Activated T-helper 17 cell treated with anti-CD3 and anti-CD28 coated beads, Interleukin-2, amount 50 U/mL, for 72 hours (primary cell): ENCODE data around the gene GPT2. TPM values are rescaled to one million over a fixed set of nuclear protein-coding genes. Genes with fewer than 3 reads are reported as not detected.
A peak's percentile ranks its signal among the peaks of the same experiment; 100 is the strongest.

Experiments used
- ATAC-seq: fragments of 150-1000 bp; cut with Tn5 transposase; replicated peaks from 2 replicates; pipeline ENCODE4 v1.10.0; 2021; ENCODE audit warnings: mild to moderate bottlenecking, moderate library complexity
- H3K27ac Mint-ChIP-seq: one replicate; pipeline ENCODE4 v1.8.0; 2022; ENCODE audit warnings: mixed read lengths
- H3K27me3 Mint-ChIP-seq: one replicate; pipeline ENCODE4 v1.8.0; 2022; ENCODE audit warnings: mixed read lengths
- H3K36me3 Mint-ChIP-seq: one replicate; pipeline ENCODE4 v1.8.0; 2022; ENCODE audit warnings: low read depth, mild to moderate bottlenecking, mixed read lengths
- H3K4me1 Mint-ChIP-seq: one replicate; pipeline ENCODE4 v1.8.0; 2022; ENCODE audit warnings: mixed read lengths
- H3K4me3 Mint-ChIP-seq: one replicate; pipeline ENCODE4 v1.8.0; 2022; ENCODE audit warnings: mild to moderate bottlenecking, mixed read lengths
- H3K9me3 Mint-ChIP-seq: one replicate; pipeline ENCODE4 v1.8.0; 2022; ENCODE audit warnings: mixed read lengths
- total RNA-seq, 2 donors: library from RNA; stranded (reverse); gene quantifications; one replicate each; pipeline ENCODE4 v1.2.3, GENCODE V29; 2022

The GPT2 gene
- total RNA-seq, 2 donors from 2014 or later: 8.4 to 8.5 TPM

- H3K36me3 Mint-ChIP-seq: peaks cover 2% of the 10 kb centered on the region
- H3K9me3 Mint-ChIP-seq: no peaks in the 10 kb centered on the region
- ATAC-seq: no peak
- H3K4me1 Mint-ChIP-seq: peaks cover 16% of the 10 kb centered on the region
- H3K4me3 Mint-ChIP-seq: no peak overlapping the region
- H3K27ac Mint-ChIP-seq: no peak overlapping the region
- no peaks in the 10 kb centered on the region for H3K27me3 Mint-ChIP-seq
Observed at GRCh38 chr16:46916980-46917379, 32.8 kb downstream of the GPT2 start.

GRCh38 chr16:46918400-46918799, 34.2 kb downstream of the GPT2 start:
- H3K9me3 Mint-ChIP-seq: no peaks in the 10 kb centered on the region
- peaks cover 16% of the 10 kb centered on the region for H3K4me1 Mint-ChIP-seq
- H3K4me3 Mint-ChIP-seq: no peak overlapping the region
- H3K27ac Mint-ChIP-seq: no peak overlapping the region
- ATAC-seq: no peak
- no peaks in the 10 kb centered on the region for H3K27me3 Mint-ChIP-seq
- peaks cover 15% of the 10 kb centered on the region for H3K36me3 Mint-ChIP-seq

- Mint-ChIP-seq H3K27me3 (no peaks in the 10 kb centered on the region), H3K27ac (peak overlapping the region; percentile 24), H3K9me3 (no peaks in the 10 kb centered on the region), H3K4me1 (peaks cover 16% of the 10 kb centered on the region), H3K36me3 (peaks cover 23% of the 10 kb centered on the region), H3K4me3 (peak overlapping the region; percentile 49)
- ATAC-seq: peak; percentile 79
Observed at GRCh38 chr16:46918905-46919792, 35.0 kb downstream of the GPT2 start.

GRCh38 chr16:46920402-46921068, 36.4 kb downstream of the GPT2 start:
- Mint-ChIP-seq H3K4me1 (peaks cover 10% of the 10 kb centered on the region), H3K9me3 (no peaks in the 10 kb centered on the region), H3K4me3 (no peak overlapping the region), H3K27ac (no peak overlapping the region), H3K27me3 (no peaks in the 10 kb centered on the region), H3K36me3 (peaks cover 28% of the 10 kb centered on the region)
- no peak for ATAC-seq

- no peak overlapping the region for H3K27ac Mint-ChIP-seq
- H3K4me1 Mint-ChIP-seq: peaks cover 7% of the 10 kb centered on the region
- H3K9me3 Mint-ChIP-seq: no peaks in the 10 kb centered on the region
- no peaks in the 10 kb centered on the region for H3K27me3 Mint-ChIP-seq
- H3K4me3 Mint-ChIP-seq: no peak overlapping the region
- H3K36me3 Mint-ChIP-seq: peaks cover 31% of the 10 kb centered on the region
- ATAC-seq: no peak
Observed at GRCh38 chr16:46922239-46922638, 38.1 kb downstream of the GPT2 start.

- Mint-ChIP-seq H3K27ac (no peak overlapping the region), H3K4me3 (no peak overlapping the region), H3K27me3 (no peaks in the 10 kb centered on the region), H3K36me3 (peaks cover 40% of the 10 kb centered on the region), H3K9me3 (no peaks in the 10 kb centered on the region), H3K4me1 (peaks cover 7% of the 10 kb centered on the region)
- ATAC-seq: no peak
Observed at GRCh38 chr16:46923513-46924295, 39.5 kb downstream of the GPT2 start.

- no peaks in the 10 kb centered on the region for H3K27me3 Mint-ChIP-seq
- peaks cover 1% of the 10 kb centered on the region for H3K4me1 Mint-ChIP-seq
- ATAC-seq: no peak
- H3K9me3 Mint-ChIP-seq: no peaks in the 10 kb centered on the region
- peaks cover 47% of the 10 kb centered on the region for H3K36me3 Mint-ChIP-seq
- H3K27ac Mint-ChIP-seq: no peak overlapping the region
- no peak overlapping the region for H3K4me3 Mint-ChIP-seq
Observed at GRCh38 chr16:46924402-46924801, 40.2 kb downstream of the GPT2 start.

- ATAC-seq: no peak
- Mint-ChIP-seq H3K27ac (no peak overlapping the region), H3K36me3 (peaks cover 47% of the 10 kb centered on the region), H3K27me3 (no peaks in the 10 kb centered on the region), H3K4me1 (no peaks in the 10 kb centered on the region), H3K9me3 (no peaks in the 10 kb centered on the region), H3K4me3 (no peak overlapping the region)
Observed at GRCh38 chr16:46926470-46927225, 42.5 kb downstream of the GPT2 start.

GRCh38 chr16:46927273-46927672, 43.1 kb downstream of the GPT2 start:
- peaks cover 41% of the 10 kb centered on the region for H3K36me3 Mint-ChIP-seq
- H3K4me3 Mint-ChIP-seq: no peak overlapping the region
- no peaks in the 10 kb centered on the region for H3K9me3 Mint-ChIP-seq
- no peaks in the 10 kb centered on the region for H3K27me3 Mint-ChIP-seq
- no peak for ATAC-seq
- H3K27ac Mint-ChIP-seq: no peak overlapping the region
- H3K4me1 Mint-ChIP-seq: no peaks in the 10 kb centered on the region

GRCh38 chr16:46928811-46929210, 44.6 kb downstream of the GPT2 start:
- no peaks in the 10 kb centered on the region for H3K27me3 Mint-ChIP-seq
- H3K36me3 Mint-ChIP-seq: peaks cover 27% of the 10 kb centered on the region
- no peak overlapping the region for H3K27ac Mint-ChIP-seq
- no peaks in the 10 kb centered on the region for H3K4me1 Mint-ChIP-seq
- ATAC-seq: no peak
- H3K9me3 Mint-ChIP-seq: no peaks in the 10 kb centered on the region
- no peak overlapping the region for H3K4me3 Mint-ChIP-seq

- H3K27ac Mint-ChIP-seq: no peak overlapping the region
- peak; percentile 87 for ATAC-seq
- H3K9me3 Mint-ChIP-seq: no peaks in the 10 kb centered on the region
Observed at GRCh38 chr16:46929378-46930332, 45.5 kb downstream of the GPT2 start.

GRCh38 chr16:46930861-46931260, 46.7 kb downstream of the GPT2 start:
- Mint-ChIP-seq H3K9me3 (no peaks in the 10 kb centered on the region), H3K27ac (no peak overlapping the region), H3K36me3 (peaks cover 19% of the 10 kb centered on the region), H3K4me1 (no peaks in the 10 kb centered on the region), H3K4me3 (no peak overlapping the region), H3K27me3 (no peaks in the 10 kb centered on the region)
- ATAC-seq: no peak

More at GRCh38 chr16:46929378-46930332, 45.5 kb downstream of the GPT2 start:
- Mint-ChIP-seq H3K4me1 (no peaks in the 10 kb centered on the region), H3K4me3 (no peak overlapping the region), H3K36me3 (peaks cover 19% of the 10 kb centered on the region), H3K27me3 (no peaks in the 10 kb centered on the region)

GRCh38 chr16:46932802-46933201, 48.6 kb downstream of the GPT2 start:
- Mint-ChIP-seq H3K4me1 (no peaks in the 10 kb centered on the region), H3K36me3 (peaks cover 10% of the 10 kb centered on the region), H3K4me3 (no peak overlapping the region), H3K27me3 (no peaks in the 10 kb centered on the region), H3K9me3 (no peaks in the 10 kb centered on the region), H3K27ac (no peak overlapping the region)
- ATAC-seq: no peak
